Tibial nerve (tissue), 4 donors: ENCODE data around the gene ZNF879.

Source experiments
- EP300 ChIP-seq, 2 donors: sonication (generic); formaldehyde crosslinking; IDR thresholded peaks; one replicate each; pipeline ENCODE4 v1.6.1; 2017; ENCODE audit warnings: antibody characterized with exemption in 2 of 2, mild to moderate bottlenecking in 1 of 2
- POLR2A ChIP-seq, 2 donors: fragments of 450-650 bp; IDR thresholded peaks; one replicate each; pipeline ENCODE4 v1.6.1; 2017; ENCODE audit warnings: antibody characterized with exemption in 2 of 2, mild to moderate bottlenecking in 2 of 2, moderate library complexity in 2 of 2
- TF ChIP-seq, protein P1 (sequence below), 5 experiments: fragments of 200-600 bp in 3 of 5; fragments of 450-650 bp in 2 of 5; sonication (generic) in 3 of 5; IDR thresholded peaks; one replicate each; pipeline ENCODE4 v1.5.1; 2016 to 2019; ENCODE audit warnings: antibody characterized with exemption in 5 of 5, mild to moderate bottlenecking in 3 of 5, moderate library complexity in 2 of 5

DNA sequence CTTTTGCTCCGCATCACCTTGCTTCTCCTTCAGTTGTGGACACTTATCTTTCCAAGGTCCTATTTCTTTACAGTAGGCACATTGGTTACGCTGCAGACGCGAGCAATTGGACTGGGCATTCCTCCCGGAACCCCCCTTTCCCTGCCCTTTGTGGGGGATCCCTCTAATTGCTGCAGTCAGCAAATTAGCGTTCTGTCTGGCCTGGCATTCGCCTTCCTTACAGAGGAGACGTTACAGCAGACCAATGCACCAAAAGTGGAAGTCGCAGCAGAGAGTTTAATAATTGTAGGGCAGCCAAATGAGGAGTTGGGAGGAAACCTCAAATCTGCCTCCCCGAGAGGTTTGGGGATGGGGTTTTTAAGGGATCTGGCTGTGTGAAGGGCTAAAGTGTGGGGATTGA is 31.3 kb downstream of the ZNF879 start:
- TF ChIP-seq POLR2A (IDR thresholded peaks at IDR 0.05) (no peak), EP300 (IDR thresholded peaks at IDR 0.05) (no peak)
- TF ChIP-seq, protein P1, sequence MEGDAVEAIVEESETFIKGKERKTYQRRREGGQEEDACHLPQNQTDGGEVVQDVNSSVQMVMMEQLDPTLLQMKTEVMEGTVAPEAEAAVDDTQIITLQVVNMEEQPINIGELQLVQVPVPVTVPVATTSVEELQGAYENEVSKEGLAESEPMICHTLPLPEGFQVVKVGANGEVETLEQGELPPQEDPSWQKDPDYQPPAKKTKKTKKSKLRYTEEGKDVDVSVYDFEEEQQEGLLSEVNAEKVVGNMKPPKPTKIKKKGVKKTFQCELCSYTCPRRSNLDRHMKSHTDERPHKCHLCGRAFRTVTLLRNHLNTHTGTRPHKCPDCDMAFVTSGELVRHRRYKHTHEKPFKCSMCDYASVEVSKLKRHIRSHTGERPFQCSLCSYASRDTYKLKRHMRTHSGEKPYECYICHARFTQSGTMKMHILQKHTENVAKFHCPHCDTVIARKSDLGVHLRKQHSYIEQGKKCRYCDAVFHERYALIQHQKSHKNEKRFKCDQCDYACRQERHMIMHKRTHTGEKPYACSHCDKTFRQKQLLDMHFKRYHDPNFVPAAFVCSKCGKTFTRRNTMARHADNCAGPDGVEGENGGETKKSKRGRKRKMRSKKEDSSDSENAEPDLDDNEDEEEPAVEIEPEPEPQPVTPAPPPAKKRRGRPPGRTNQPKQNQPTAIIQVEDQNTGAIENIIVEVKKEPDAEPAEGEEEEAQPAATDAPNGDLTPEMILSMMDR (IDR thresholded peaks at IDR 0.05) = no peak
